Measurements from ENCODE around the gene ARID1B. TPM values are rescaled to one million over a fixed set of nuclear protein-coding genes. Genes with fewer than 3 reads are reported as not detected.

Gene ARID1B
- polyA plus RNA-seq, 1 donor, result 48.5 TPM

- Histone ChIP-seq H3K36me3 (ENCODE audit: control insufficient read depth, insufficient read depth, low read length) (no peaks in the 10 kb centered on the region), H3K4me3 (ENCODE audit: low read length) (no peak overlapping the region), H3K4me1 (ENCODE audit: control insufficient read depth, insufficient read depth, low read length) (peaks cover 27% of the 10 kb centered on the region), H3K27me3 (ENCODE audit: control insufficient read depth, insufficient read depth, low read length) (no peaks in the 10 kb centered on the region), H3K9me3 (ENCODE audit: control insufficient read depth, low read depth, low read length) (no peaks in the 10 kb centered on the region), H3K27ac (ENCODE audit: low read length) (no peak overlapping the region)
- DNase-seq, result no peak
- no CpG with 5 or more reads among the region's 5 CpGs for WGBS (ENCODE audit: insufficient coverage, low lambda C conversion rate)
These were observed 3.7 kb upstream of the ARID1B start for GRCh38 chr6:156773476-156773875.

- H3K36me3 ChIP-seq (ENCODE audit: control insufficient read depth, insufficient read depth, low read length), result no peaks in the 10 kb centered on the region
- no peak for DNase-seq
- H3K4me1 ChIP-seq (ENCODE audit: control insufficient read depth, insufficient read depth, low read length), result peaks cover 27% of the 10 kb centered on the region
- H3K9me3 ChIP-seq (ENCODE audit: control insufficient read depth, low read depth, low read length), result no peaks in the 10 kb centered on the region
- no peaks in the 10 kb centered on the region for H3K27me3 ChIP-seq (ENCODE audit: control insufficient read depth, insufficient read depth, low read length)
- H3K27ac ChIP-seq (ENCODE audit: low read length), result no peak overlapping the region
- H3K4me3 ChIP-seq (ENCODE audit: low read length), result no peak overlapping the region
- WGBS (ENCODE audit: insufficient coverage, low lambda C conversion rate), result 76% methylated on average over 6 of the region's 15 CpGs
These were observed 3.0 kb upstream of the ARID1B start for GRCh38 chr6:156773935-156774852.

- peak in 1 of 2 donors; percentile 34 for DNase-seq
- H3K9me3 ChIP-seq (ENCODE audit: control insufficient read depth, low read depth, low read length), result no peaks in the 10 kb centered on the region
- no peak overlapping the region for H3K4me3 ChIP-seq (ENCODE audit: low read length)
- H3K4me1 ChIP-seq (ENCODE audit: control insufficient read depth, insufficient read depth, low read length), result peaks cover 27% of the 10 kb centered on the region
- H3K36me3 ChIP-seq (ENCODE audit: control insufficient read depth, insufficient read depth, low read length), result no peaks in the 10 kb centered on the region
- H3K27ac ChIP-seq (ENCODE audit: low read length), result no peak overlapping the region
- 50% methylated on average over 2 of the region's 5 CpGs for WGBS (ENCODE audit: insufficient coverage, low lambda C conversion rate)
- H3K27me3 ChIP-seq (ENCODE audit: control insufficient read depth, insufficient read depth, low read length), result no peaks in the 10 kb centered on the region
These were observed 2.2 kb upstream of the ARID1B start for GRCh38 chr6:156774863-156775405.

GRCh38 chr6:156775717-156776116, 1.5 kb upstream of the ARID1B start:
- WGBS (ENCODE audit: insufficient coverage, low lambda C conversion rate), result 20% methylated on average over 1 of the region's 5 CpGs
- H3K4me3 ChIP-seq (ENCODE audit: low read length), result no peak overlapping the region
- DNase-seq, result no peak

GRCh38 chr6:156776470-156776839, 723 bp upstream of the ARID1B start:
- peak; percentile 39 to 76 for DNase-seq
- Histone ChIP-seq H3K27ac (ENCODE audit: low read length) (peak overlapping the region; percentile 98), H3K36me3 (ENCODE audit: control insufficient read depth, insufficient read depth, low read length) (no peaks in the 10 kb centered on the region), H3K4me3 (ENCODE audit: low read length) (peak overlapping the region; percentile 69), H3K4me1 (ENCODE audit: control insufficient read depth, insufficient read depth, low read length) (peaks cover 23% of the 10 kb centered on the region), H3K9me3 (ENCODE audit: control insufficient read depth, low read depth, low read length) (no peaks in the 10 kb centered on the region), H3K27me3 (ENCODE audit: control insufficient read depth, insufficient read depth, low read length) (no peaks in the 10 kb centered on the region)
- 0% methylated on average over 2 of the region's 8 CpGs for WGBS (ENCODE audit: insufficient coverage, low lambda C conversion rate)

More at GRCh38 chr6:156775717-156776116, 1.5 kb upstream of the ARID1B start:
- Histone ChIP-seq H3K9me3 (ENCODE audit: control insufficient read depth, low read depth, low read length) (no peaks in the 10 kb centered on the region), H3K36me3 (ENCODE audit: control insufficient read depth, insufficient read depth, low read length) (no peaks in the 10 kb centered on the region), H3K27ac (ENCODE audit: low read length) (no peak overlapping the region), H3K4me1 (ENCODE audit: control insufficient read depth, insufficient read depth, low read length) (peaks cover 26% of the 10 kb centered on the region), H3K27me3 (ENCODE audit: control insufficient read depth, insufficient read depth, low read length) (no peaks in the 10 kb centered on the region)

GRCh38 chr6:156777577-156778453, 637 bp downstream of the ARID1B start:
- H3K4me3 ChIP-seq (ENCODE audit: low read length), result peak overlapping the region; percentile 81
- H3K36me3 ChIP-seq (ENCODE audit: control insufficient read depth, insufficient read depth, low read length), result no peaks in the 10 kb centered on the region
- no peaks in the 10 kb centered on the region for H3K27me3 ChIP-seq (ENCODE audit: control insufficient read depth, insufficient read depth, low read length)
- WGBS (ENCODE audit: insufficient coverage, low lambda C conversion rate), result no CpG with 5 or more reads among the region's 113 CpGs
- H3K4me1 ChIP-seq (ENCODE audit: control insufficient read depth, insufficient read depth, low read length), result peaks cover 17% of the 10 kb centered on the region
- peak overlapping the region; percentile 98 for H3K27ac ChIP-seq (ENCODE audit: low read length)
- peak; percentile 24 to 76 for DNase-seq
- H3K9me3 ChIP-seq (ENCODE audit: control insufficient read depth, low read depth, low read length), result no peaks in the 10 kb centered on the region

- H3K27me3 ChIP-seq (ENCODE audit: control insufficient read depth, insufficient read depth, low read length), result no peaks in the 10 kb centered on the region
- no peaks in the 10 kb centered on the region for H3K36me3 ChIP-seq (ENCODE audit: control insufficient read depth, insufficient read depth, low read length)
- DNase-seq, result peak; percentile 20 to 81
- H3K4me1 ChIP-seq (ENCODE audit: control insufficient read depth, insufficient read depth, low read length), result peaks cover 17% of the 10 kb centered on the region
- H3K27ac ChIP-seq (ENCODE audit: low read length), result peak overlapping the region; percentile 95
- no peaks in the 10 kb centered on the region for H3K9me3 ChIP-seq (ENCODE audit: control insufficient read depth, low read depth, low read length)
- WGBS (ENCODE audit: insufficient coverage, low lambda C conversion rate), result no CpG with 5 or more reads among the region's 100 CpGs
- H3K4me3 ChIP-seq (ENCODE audit: low read length), result peak overlapping the region; percentile 81
These were observed 1.5 kb downstream of the ARID1B start for GRCh38 chr6:156778454-156779205.

- DNase-seq, result peak in 1 of 2 donors; percentile 65
- Histone ChIP-seq H3K9me3 (ENCODE audit: control insufficient read depth, low read depth, low read length) (no peaks in the 10 kb centered on the region), H3K36me3 (ENCODE audit: control insufficient read depth, insufficient read depth, low read length) (no peaks in the 10 kb centered on the region), H3K4me1 (ENCODE audit: control insufficient read depth, insufficient read depth, low read length) (peaks cover 16% of the 10 kb centered on the region), H3K27me3 (ENCODE audit: control insufficient read depth, insufficient read depth, low read length) (no peaks in the 10 kb centered on the region), H3K4me3 (ENCODE audit: low read length) (peak overlapping the region; percentile 65), H3K27ac (ENCODE audit: low read length) (peak overlapping the region; percentile 75)
- WGBS (ENCODE audit: insufficient coverage, low lambda C conversion rate), result no CpG with 5 or more reads among the region's 108 CpGs
These were observed 2.3 kb downstream of the ARID1B start for GRCh38 chr6:156779206-156780094.

GRCh38 chr6:156780102-156780641, 3.0 kb downstream of the ARID1B start:
- Histone ChIP-seq H3K27me3 (ENCODE audit: control insufficient read depth, insufficient read depth, low read length) (no peaks in the 10 kb centered on the region), H3K27ac (ENCODE audit: low read length) (peak overlapping the region; percentile 53), H3K4me1 (ENCODE audit: control insufficient read depth, insufficient read depth, low read length) (peaks cover 12% of the 10 kb centered on the region), H3K36me3 (ENCODE audit: control insufficient read depth, insufficient read depth, low read length) (no peaks in the 10 kb centered on the region), H3K4me3 (ENCODE audit: low read length) (peak overlapping the region; percentile 65), H3K9me3 (ENCODE audit: control insufficient read depth, low read depth, low read length) (no peaks in the 10 kb centered on the region)
- peak; percentile 59 to 75 for DNase-seq
- no CpG with 5 or more reads among the region's 9 CpGs for WGBS (ENCODE audit: insufficient coverage, low lambda C conversion rate)
